ENCODE data around the gene BRPF1.

BRPF1 gene

GRCh38 chr3:9776896-9777693, 45.6 kb downstream of the BRPF1 start:
- TF ChIP-seq CTCF (conservative IDR thresholded peaks at IDR 0.05; ENCODE audit: low read length) = no peak
- DNase-seq (ENCODE audit: low read depth) = no peak
- no peak overlapping the region for H3K4me3 ChIP-seq (ENCODE audit: low read length)

- H3K4me3 ChIP-seq (ENCODE audit: low read length) = no peak overlapping the region
- no peak for DNase-seq (ENCODE audit: low read depth)
- TF ChIP-seq CTCF (conservative IDR thresholded peaks at IDR 0.05; ENCODE audit: low read length) = no peak
Observed at GRCh38 chr3:9777694-9778021, 46.1 kb downstream of the BRPF1 start.

- DNase-seq (ENCODE audit: low read depth) = peak; percentile 76
- TF ChIP-seq CTCF (conservative IDR thresholded peaks at IDR 0.05; ENCODE audit: low read length) = no peak
- no peak overlapping the region for H3K4me3 ChIP-seq (ENCODE audit: low read length)
Observed at GRCh38 chr3:9778143-9779074, 46.9 kb downstream of the BRPF1 start.

GRCh38 chr3:9779075-9779593, 47.6 kb downstream of the BRPF1 start:
- DNase-seq (ENCODE audit: low read depth) = no peak
- no peak for TF ChIP-seq CTCF (conservative IDR thresholded peaks at IDR 0.05; ENCODE audit: low read length)
- no peak overlapping the region for H3K4me3 ChIP-seq (ENCODE audit: low read length)

- no peak for DNase-seq (ENCODE audit: low read depth)
- no peak for TF ChIP-seq CTCF (conservative IDR thresholded peaks at IDR 0.05; ENCODE audit: low read length)
- no peak overlapping the region for H3K4me3 ChIP-seq (ENCODE audit: low read length)
Observed at GRCh38 chr3:9779721-9780457, 48.4 kb downstream of the BRPF1 start.

- no peak for TF ChIP-seq CTCF (conservative IDR thresholded peaks at IDR 0.05; ENCODE audit: low read length)
- no peak for DNase-seq (ENCODE audit: low read depth)
- no peak overlapping the region for H3K4me3 ChIP-seq (ENCODE audit: low read length)
Observed at GRCh38 chr3:9780458-9780812, 48.9 kb downstream of the BRPF1 start.

Data from AG10803 (cell line).